Measurements from ENCODE around the gene PIGU.

DNA sequence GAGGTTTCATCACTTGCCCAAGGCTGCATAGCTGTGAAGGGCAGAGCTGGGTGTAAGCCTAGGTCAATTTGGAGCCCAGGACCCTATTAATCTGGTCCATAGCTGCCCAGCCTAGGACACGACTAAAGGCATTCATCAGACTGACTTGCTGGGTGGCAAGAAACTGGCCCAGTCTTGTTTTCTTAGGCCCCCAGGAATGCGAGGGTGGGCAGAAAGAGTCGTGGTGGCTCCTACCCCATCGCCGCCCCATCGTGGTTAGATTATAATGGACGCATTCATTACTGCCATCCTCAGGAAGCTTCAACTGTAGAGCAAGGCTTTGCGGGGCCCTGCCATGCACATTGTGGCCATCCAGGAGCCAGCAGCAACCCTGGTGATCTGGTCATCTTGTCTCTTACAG lies 144.6 kb downstream of the PIGU start:
- TF ChIP-seq GATA3 (IDR thresholded peaks at IDR 0.05; ENCODE audit: low read depth, low read length) (no peak), GATA2 (IDR thresholded peaks at IDR 0.05; ENCODE audit: low read depth, low read length) (no peak)

Data from SH-SY5Y (cell line).